K562 (cell line): Measurements from ENCODE around the gene MVB12B. TPM values are rescaled to one million over a fixed set of nuclear protein-coding genes. Genes with fewer than 3 reads are reported as not detected.

Source experiments
- ATAC-seq: fragments of 200-7000 bp; cut with Tn5 transposase; 3 replicates; pipeline ENCODE4 v1.9.1; 2020; ENCODE audit warnings: moderate library complexity
- BruUV-seq: library from RNA; stranded (reverse); fragments of 400-500 nt; replicated peaks from 2 replicates; lab custom pipeline; 2021; lab: Mats Ljungman, UMichigan
- CTCF ChIA-PET: fragments of 300-600 bp; formaldehyde crosslinking; extraction: SDS; loops from one replicate; lab custom pipeline; 2021; ENCODE audit warnings: low intra/inter-chr PET ratio; lab: Yijun Ruan, JAX
- POLR2A ChIA-PET: fragments of 300-600, 350-650 bp; sonication (Branson Sonifier 250); formaldehyde crosslinking; extraction: SDS; loops from one replicate; lab custom pipeline; 2021; ENCODE audit warnings: antibody characterized with exemption, inconsistent platforms; lab: Yijun Ruan, JAX
- DNase-seq, 4 experiments: peaks; one replicate each; pipeline versions ENCODE4 v3.0.0 to v3.0.0-alpha.2; 2011 to 2018; ENCODE audit warnings: low spot score in 3 of 4, mixed read lengths in 3 of 4; ENCODE audit errors: extremely low read depth in 1 of 4
- FAIRE-seq: peaks from 2 replicates; lab custom pipeline; 2011; peaks lifted over from hg19 to GRCh38; lab: Jason Lieb, UNC
- H2AFZ ChIP-seq: 2 replicates; pipeline ENCODE4 v1.6.0; 2011; ENCODE audit warnings: low read depth, low read length, control low read depth, inconsistent platforms
- H3K27ac ChIP-seq: fragments of 200-600 bp; 3 replicates; pipeline ENCODE4 v1.8.0; 2011; ENCODE audit warnings: low read depth, mild to moderate bottlenecking, control low read depth, inconsistent platforms, low read length, moderate library complexity, mixed read lengths; ENCODE audit errors: extremely low read depth
- H3K27me3 ChIP-seq, 2 experiments: fragments of 300-600 bp in 1 of 2; 2 replicates in 1 of 2; 3 replicates in 1 of 2; pipeline versions ENCODE4 v1.6.0 to v1.8.0; 2011; ENCODE audit warnings: inconsistent platforms in 2 of 2, low read length in 2 of 2, mild to moderate bottlenecking in 1 of 2, mixed read lengths in 1 of 2, moderate library complexity in 1 of 2; ENCODE audit not compliant: control insufficient read depth in 2 of 2, insufficient read depth in 2 of 2
- H3K36me3 ChIP-seq: fragments of 300-600 bp; 3 replicates; pipeline ENCODE4 v1.8.0; 2011; ENCODE audit warnings: mild to moderate bottlenecking, low read length, inconsistent platforms; ENCODE audit not compliant: control insufficient read depth, insufficient read depth
- H3K4me1 ChIP-seq, 2 experiments: fragments of 200-600 bp in 1 of 2; replicated peaks in 1 of 2; 2 replicates in 1 of 2; 3 replicates in 1 of 2; pipeline versions ENCODE4 v1.5.1 to v1.8.0; 2011; ENCODE audit warnings: inconsistent platforms in 2 of 2, low read length in 2 of 2, mild to moderate bottlenecking in 1 of 2, mixed read lengths in 1 of 2, moderate library complexity in 1 of 2; ENCODE audit not compliant: control insufficient read depth in 2 of 2, insufficient read depth in 2 of 2
- H3K4me2 ChIP-seq: 2 replicates; pipeline ENCODE4 v1.6.1; 2011; ENCODE audit warnings: low read length, control low read depth, inconsistent platforms, mixed read lengths; ENCODE audit not compliant: insufficient read depth
- H3K4me3 ChIP-seq: fragments of 200-600 bp; sonication (generic), shearing (Covaris generic); 2 replicates; pipeline ENCODE4 v1.5.1; 2016; ENCODE audit warnings: control low read depth, inconsistent platforms
- H3K79me2 ChIP-seq: fragments of 200-600 bp; 3 replicates; pipeline ENCODE4 v1.8.0; 2011; ENCODE audit warnings: low read length, inconsistent platforms; ENCODE audit not compliant: control insufficient read depth, insufficient read depth
- H3K9ac ChIP-seq, 2 experiments: 2 replicates each; pipeline versions ENCODE4 v1.6.0 to v1.6.1; 2011; ENCODE audit warnings: low read depth in 2 of 2, low read length in 2 of 2, control low read depth in 1 of 2, inconsistent platforms in 1 of 2, mild to moderate bottlenecking in 1 of 2, mixed read lengths in 1 of 2; ENCODE audit not compliant: insufficient read depth in 1 of 2
- H3K9me1 ChIP-seq: one replicate; pipeline ENCODE4 v1.6.0; 2011; ENCODE audit warnings: inconsistent platforms, mild to moderate bottlenecking, low read length, moderate library complexity; ENCODE audit not compliant: control insufficient read depth, insufficient read depth
- H3K9me3 ChIP-seq: replicated peaks from 2 replicates; pipeline ENCODE4 v1.5.1; 2011; ENCODE audit warnings: low read depth, low read length, inconsistent platforms; ENCODE audit not compliant: control insufficient read depth, insufficient read depth
- H4K20me1 ChIP-seq: replicated peaks from 2 replicates; pipeline ENCODE4 v1.6.1; 2011; ENCODE audit warnings: low read length, inconsistent platforms, mixed read lengths; ENCODE audit not compliant: control insufficient read depth, insufficient read depth
- CEBPB ChIP-seq: fragments of 450-650 bp; IDR thresholded peaks from 2 replicates; pipeline ENCODE4 v1.6.1; 2016; ENCODE audit warnings: missing genetic modification characterization, missing compliant biosample characterization
- EGR1 ChIP-seq: fragments of 450-650 bp; conservative IDR thresholded peaks from 2 replicates; pipeline ENCODE4 v1.6.1; 2017; ENCODE audit warnings: mild to moderate bottlenecking
- U2AF1 ChIP-seq: fragments of 200-400 bp; formaldehyde crosslinking; optimal IDR thresholded peaks from 2 replicates; pipeline ENCODE3; 2017; ENCODE audit warnings: mild to moderate bottlenecking, low read depth, low read length, moderate library complexity
- ZSCAN32 ChIP-seq: fragments of 450-650 bp; formaldehyde crosslinking; IDR thresholded peaks from 2 replicates; pipeline ENCODE4 v1.4.0; 2020; ENCODE audit warnings: mild to moderate bottlenecking, moderate library complexity
- WGBS: fragments of 100-300 bp; shearing (Covaris generic); methylation state at CpG from one replicate; pipeline ENCODE4 v1.1.6; 2016; ENCODE audit warnings: low coverage, mixed read lengths; ENCODE audit not compliant: insufficient coverage; ENCODE audit errors: missing lambda C conversion rate; 5-methylcytosine and 5-hydroxymethylcytosine counted together
- in situ Hi-C: fragments of 300-500 bp; cut with MboI; formaldehyde crosslinking; loops from 4 replicates; pipeline ENCODE4 v1.15.0; 2018; ENCODE audit warnings: inconsistent platforms, mixed read lengths
- intact Hi-C: fragments of 100-400 bp; cut with micrococcal nuclease; formaldehyde crosslinking; loops from 2 replicates; pipeline ENCODE4 v1.14.2; 2022
- polyA plus RNA-seq, 8 experiments: library from polyadenylated mRNA; depleted of rRNA in 4 of 8; stranded (reverse) in 5 of 8; unstranded in 3 of 8; fragments of >200 nt; fragmentation: Nextera tagmentation in 2 of 8; fragmentation: Illumina TruSeq in 1 of 8; extraction: Ambion mirVana in 2 of 8; extraction: Trizol in 1 of 8; gene quantifications; 2 replicates each; pipeline versions ENCODE4 v1.2.1 to v1.2.3, GENCODE V29; 2011 to 2014; ENCODE audit warnings: inconsistent platforms in 1 of 8, missing spikeins in 1 of 8
- total RNA-seq, 7 experiments: library from RNA; depleted of rRNA in 6 of 7; stranded (reverse); fragments of >200 nt in 6 of 7; fragmentation: Illumina TruSeq in 2 of 7; extraction: Trizol in 2 of 7; gene quantifications; 2 replicates each; pipeline versions ENCODE4 v1.2.1 to v1.2.3, GENCODE V29; 2011 to 2021; ENCODE audit warnings: low replicate concordance in 1 of 7
- TF ChIP-seq, protein P1 (sequence below): fragments of 250-450 bp; sonication (Bioruptor Pico); IDR thresholded peaks from 2 replicates; pipeline ENCODE4 v1.9.0; 2021; ENCODE audit warnings: mild to moderate bottlenecking, inconsistent platforms
- TF ChIP-seq, protein P2 (sequence below): fragments of 450-650 bp; IDR thresholded peaks from 2 replicates; pipeline ENCODE4 v1.6.1; 2016

MVB12B gene
- total and polyA plus RNA-seq, 9 of the 15 experiments (the other 6 are each of a cell fraction or from before 2014, with no cell fraction given) = not detected

DNA sequence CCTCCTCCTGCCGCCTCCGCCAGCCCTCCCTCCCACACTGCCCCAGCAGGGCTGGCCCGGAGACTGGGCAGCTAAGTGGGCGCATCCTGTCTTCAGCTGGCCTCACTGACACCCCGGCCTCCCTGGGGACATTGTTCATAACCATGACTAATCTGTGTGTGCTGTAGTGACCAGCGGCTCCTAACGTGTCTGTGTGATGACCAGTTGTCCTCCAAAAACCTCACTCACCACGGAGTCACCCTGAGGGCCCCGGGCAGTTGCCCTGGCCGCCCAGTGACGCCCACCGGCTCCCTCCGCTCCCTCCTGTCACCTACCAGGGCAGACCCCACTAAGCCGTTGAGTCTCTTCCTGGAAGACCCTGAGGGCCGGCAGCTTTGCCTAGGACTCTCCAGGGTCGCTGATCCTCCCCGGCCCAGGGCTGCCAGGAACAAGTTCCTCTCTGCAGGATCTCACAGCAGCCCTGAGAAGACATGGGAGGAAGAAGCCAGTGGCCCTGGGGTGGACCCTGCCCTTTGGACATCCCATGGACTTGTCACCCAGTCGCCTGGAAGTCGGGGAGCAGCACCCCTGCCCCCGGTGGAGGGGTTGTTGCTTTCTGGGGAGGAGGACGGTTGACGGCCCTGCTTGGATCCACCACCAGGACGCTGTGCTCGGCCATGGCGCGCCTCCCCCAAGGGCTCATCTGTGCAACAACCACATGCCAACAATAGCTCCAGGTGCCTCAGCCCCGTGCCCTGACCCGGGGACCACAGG lies 176.9 kb downstream of the MVB12B start:
- TF ChIP-seq U2AF1 = no peak
- TF ChIP-seq CEBPB (tag) = no peak
- TF ChIP-seq ZSCAN32 = no peak
- peak; percentile 21; the same call in 1 of the 2 replicates for TF ChIP-seq EGR1
- TF ChIP-seq, protein P1, sequence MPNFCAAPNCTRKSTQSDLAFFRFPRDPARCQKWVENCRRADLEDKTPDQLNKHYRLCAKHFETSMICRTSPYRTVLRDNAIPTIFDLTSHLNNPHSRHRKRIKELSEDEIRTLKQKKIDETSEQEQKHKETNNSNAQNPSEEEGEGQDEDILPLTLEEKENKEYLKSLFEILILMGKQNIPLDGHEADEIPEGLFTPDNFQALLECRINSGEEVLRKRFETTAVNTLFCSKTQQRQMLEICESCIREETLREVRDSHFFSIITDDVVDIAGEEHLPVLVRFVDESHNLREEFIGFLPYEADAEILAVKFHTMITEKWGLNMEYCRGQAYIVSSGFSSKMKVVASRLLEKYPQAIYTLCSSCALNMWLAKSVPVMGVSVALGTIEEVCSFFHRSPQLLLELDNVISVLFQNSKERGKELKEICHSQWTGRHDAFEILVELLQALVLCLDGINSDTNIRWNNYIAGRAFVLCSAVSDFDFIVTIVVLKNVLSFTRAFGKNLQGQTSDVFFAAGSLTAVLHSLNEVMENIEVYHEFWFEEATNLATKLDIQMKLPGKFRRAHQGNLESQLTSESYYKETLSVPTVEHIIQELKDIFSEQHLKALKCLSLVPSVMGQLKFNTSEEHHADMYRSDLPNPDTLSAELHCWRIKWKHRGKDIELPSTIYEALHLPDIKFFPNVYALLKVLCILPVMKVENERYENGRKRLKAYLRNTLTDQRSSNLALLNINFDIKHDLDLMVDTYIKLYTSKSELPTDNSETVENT = no peak
- TF ChIP-seq, protein P2, sequence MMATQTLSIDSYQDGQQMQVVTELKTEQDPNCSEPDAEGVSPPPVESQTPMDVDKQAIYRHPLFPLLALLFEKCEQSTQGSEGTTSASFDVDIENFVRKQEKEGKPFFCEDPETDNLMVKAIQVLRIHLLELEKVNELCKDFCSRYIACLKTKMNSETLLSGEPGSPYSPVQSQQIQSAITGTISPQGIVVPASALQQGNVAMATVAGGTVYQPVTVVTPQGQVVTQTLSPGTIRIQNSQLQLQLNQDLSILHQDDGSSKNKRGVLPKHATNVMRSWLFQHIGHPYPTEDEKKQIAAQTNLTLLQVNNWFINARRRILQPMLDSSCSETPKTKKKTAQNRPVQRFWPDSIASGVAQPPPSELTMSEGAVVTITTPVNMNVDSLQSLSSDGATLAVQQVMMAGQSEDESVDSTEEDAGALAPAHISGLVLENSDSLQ = no peak; the same call in 1 of the 2 replicates
- no peak overlapping the region for H2AFZ ChIP-seq
- no peak for DNase-seq
- H3K9me1 ChIP-seq = no peaks in the 10 kb centered on the region
- no peak overlapping the region for H3K4me2 ChIP-seq
- FAIRE-seq = no peak
- H3K4me1 ChIP-seq = peaks cover 0 to 39% of the 10 kb centered on the region in 2 experiments; a peak in 2 of 5 replicates
- no peaks in the 10 kb centered on the region for H3K9me3 ChIP-seq
- peaks cover 17 to 85% of the 10 kb centered on the region in 2 experiments; a peak in 4 of 5 replicates for H3K27me3 ChIP-seq
- intact Hi-C loops = loop anchor here (5.0 kb wide), 1 partner anchor 189 kb away; no protein-coding TSS in a partner anchor
- H3K27ac ChIP-seq = no peak overlapping the region
- no peaks in the 10 kb centered on the region for H3K79me2 ChIP-seq
- peaks cover 36% of the 10 kb centered on the region; the same call in 1 of the 2 replicates for H4K20me1 ChIP-seq
- POLR2A ChIA-PET = no interaction called here
- in situ Hi-C loops = loop anchor here (5.0 to 10.0 kb wide), 3 partner anchors 54 to 269 kb away; no protein-coding TSS in a partner anchor
- CTCF ChIA-PET = interaction anchor here (1.7 kb wide), 1 partner anchor 54 kb away, joined by 7 read pairs; no protein-coding TSS in a partner anchor
- BruUV-seq = no TSS peak
- no peak for ATAC-seq
- 3% methylated on average over 20 of the region's 28 CpGs for WGBS
- no peaks in the 10 kb centered on the region for H3K36me3 ChIP-seq
- no peak overlapping the region for H3K9ac ChIP-seq
- H3K4me3 ChIP-seq = no peak overlapping the region
